Muscle of arm (tissue), 12 donors: ENCODE data around the gene HLCS. TPM values are rescaled to one million over a fixed set of nuclear protein-coding genes. Genes with fewer than 3 reads are reported as not detected.

Experiments used
- DNase-seq: peaks from one replicate; pipeline ENCODE4 v3.0.0-alpha.2; 2013
- polyA plus RNA-seq, 12 donors: library from polyadenylated mRNA; unstranded; fragments of 120-200 nt; gene quantifications; one replicate each; pipeline ENCODE4 v1.2.1, GENCODE V29; 2013; ENCODE audit not compliant: insufficient read length in 12 of 12

Gene HLCS
- polyA plus RNA-seq, 12 donors: 6.7 to 15.3 (median 13.1) TPM; not detected in 1

DNA sequence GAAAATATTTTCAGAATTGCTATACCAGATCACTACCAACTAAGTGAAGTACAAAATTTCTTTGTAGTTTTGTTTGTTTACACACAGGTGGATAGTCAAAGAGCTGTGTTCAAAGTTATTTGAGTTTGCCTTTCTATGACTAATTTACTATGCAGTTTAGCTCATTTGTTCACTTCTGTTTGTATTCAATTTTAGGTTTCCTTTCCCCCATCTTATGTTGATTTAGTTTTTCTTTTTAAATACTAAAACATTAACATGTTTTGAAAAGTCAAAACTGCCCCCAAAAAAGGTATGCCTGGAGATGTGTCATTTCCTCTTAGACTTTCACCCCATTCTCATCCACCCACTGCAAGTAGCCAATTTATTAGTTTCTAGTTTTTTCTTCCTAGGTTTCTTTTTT, 21.4 kb upstream of the HLCS start:
- DNase-seq: no peak

- DNase-seq: no peak
Observed at GRCh38 chr21:36985751-36986594, 19.5 kb upstream of the HLCS start.

DNA sequence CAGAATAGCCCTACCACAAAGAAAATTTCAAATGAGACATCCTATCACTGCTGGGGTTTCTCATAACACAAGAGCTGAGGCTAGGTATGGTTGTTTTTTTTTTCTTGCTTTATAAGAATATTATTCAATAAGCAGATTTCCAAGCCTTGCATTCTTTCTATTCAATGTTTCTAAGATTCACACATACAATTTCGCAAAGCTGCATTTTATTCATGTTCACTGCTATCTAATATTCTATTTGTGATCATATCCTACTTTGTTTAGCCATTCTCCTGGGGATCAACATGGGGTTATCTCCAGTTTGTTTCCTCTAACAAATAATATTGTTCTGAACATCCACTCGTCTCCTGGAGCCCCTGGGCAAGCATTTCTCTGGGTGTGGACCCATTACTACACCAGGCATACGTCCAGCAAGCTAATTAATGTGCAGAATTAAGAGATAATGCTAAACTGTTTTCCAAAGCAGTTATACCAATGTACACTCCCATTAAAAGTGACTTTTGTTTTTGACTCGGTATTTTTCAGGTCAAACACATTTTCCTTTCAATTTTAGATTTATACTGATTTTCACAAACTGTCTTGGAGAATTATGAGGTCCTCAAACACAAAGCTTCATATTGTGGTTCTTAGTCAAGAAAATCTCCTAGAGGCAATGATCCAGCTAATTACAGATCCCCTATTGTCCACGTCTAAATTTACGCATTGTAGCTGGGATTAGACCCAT, 15.7 kb upstream of the HLCS start:
- no peak for DNase-seq

DNA sequence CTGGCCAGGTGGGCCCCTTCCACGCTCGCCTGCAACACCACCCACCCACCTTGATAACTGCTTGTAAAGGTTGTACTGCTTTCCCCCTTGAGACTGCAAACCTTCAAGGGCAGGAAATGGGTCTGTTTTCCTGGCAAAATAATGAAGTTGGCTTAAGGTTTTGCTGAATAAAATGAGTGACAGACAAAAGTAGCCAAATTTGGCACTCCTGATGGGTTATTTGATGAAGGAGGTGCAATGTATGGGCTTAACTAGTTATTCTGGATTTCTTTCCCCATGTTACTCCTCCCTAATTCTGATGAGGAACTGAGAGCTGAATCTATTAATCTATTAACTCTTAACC, 14.6 kb upstream of the HLCS start:
- DNase-seq: no peak

DNA sequence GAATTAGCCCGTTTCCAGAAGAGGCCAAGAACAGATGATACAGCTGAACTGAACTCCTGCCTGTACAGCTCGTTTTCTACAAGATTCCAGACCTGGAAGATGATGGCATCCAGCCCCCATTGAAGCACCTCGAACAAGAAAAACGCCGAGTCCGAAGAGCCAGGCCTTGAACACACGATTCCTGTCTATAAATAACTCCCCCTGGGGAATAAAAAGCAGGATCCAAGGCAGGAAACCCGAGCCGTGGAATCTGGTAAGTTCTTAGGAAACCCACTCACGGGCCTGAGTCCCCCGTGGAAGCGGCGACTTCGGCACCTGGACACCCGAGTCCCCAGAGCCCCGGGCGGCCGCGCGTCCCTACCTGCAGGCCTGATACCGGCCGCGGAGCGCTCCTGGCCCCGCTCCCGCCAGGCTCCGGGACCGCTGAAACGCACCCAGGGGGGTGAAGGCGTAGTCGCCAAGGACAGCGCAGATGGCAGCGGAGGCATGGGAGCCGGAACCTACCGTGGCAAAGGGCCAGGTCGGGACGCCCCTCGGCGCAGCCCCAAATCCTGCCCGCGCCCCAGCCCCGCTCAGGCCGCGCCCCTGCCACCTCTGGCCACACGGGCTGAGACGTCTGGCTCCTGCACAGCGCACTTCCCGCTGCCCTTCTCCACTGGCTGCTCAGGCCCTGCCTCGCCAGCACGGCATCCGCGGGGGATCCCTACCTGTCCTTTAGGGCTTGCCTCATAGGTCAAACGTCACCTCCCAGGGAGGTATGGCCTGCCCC, 14.0 kb upstream of the HLCS start:
- no peak for DNase-seq

- peak; percentile 73 for DNase-seq
Observed at GRCh38 chr21:36976882-36977651, 10.6 kb upstream of the HLCS start.

- DNase-seq: no peak
Observed at GRCh38 chr21:36976228-36976861, 9.9 kb upstream of the HLCS start.

- no peak for DNase-seq
Observed at GRCh38 chr21:36974851-36975192, 8.4 kb upstream of the HLCS start.

DNA sequence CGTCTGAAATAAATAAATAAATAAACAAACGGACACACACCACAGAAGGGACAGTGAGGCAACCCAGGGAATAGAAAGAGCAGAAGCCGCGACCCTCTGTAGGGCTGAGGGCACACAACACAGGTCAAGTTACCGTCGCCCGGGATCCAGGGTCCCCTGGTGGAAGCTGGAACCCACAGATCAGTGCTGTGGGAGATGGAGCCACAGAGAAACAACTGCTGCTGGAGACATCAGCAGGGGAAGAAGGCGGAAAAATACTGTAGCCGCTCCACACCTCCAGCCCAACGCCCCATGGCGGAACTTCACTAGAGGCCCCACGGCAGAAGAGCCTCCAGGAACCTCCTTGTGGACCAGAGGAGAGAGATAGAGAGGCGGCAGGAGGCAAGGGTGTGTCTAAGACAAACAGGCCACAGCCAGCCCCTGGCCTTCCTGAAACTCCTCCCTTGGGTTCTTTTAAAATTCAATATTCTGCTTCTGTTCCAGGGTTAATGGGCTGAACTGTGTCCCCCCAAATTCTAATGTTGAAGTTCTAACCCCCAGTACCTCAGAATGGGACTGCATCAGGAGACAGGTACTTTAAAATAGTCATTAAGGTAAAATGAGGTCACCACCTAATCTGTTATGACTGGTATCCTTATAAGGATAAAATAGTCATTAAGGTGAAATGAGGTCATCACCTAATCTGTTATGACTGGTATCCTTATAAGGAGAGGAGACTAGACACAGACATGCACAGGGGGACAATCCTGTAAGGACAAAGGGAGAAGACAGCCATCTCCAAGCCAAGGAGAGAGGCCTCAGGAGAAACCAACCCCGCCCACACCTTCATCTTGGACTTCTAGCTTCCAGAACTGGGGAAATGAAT, 7.7 kb upstream of the HLCS start:
- DNase-seq: no peak

GRCh38 chr21:36968976-36969375, 2.5 kb upstream of the HLCS start:
- DNase-seq: no peak

- DNase-seq: no peak
Observed at GRCh38 chr21:36968414-36968813, 1.9 kb upstream of the HLCS start.

DNA sequence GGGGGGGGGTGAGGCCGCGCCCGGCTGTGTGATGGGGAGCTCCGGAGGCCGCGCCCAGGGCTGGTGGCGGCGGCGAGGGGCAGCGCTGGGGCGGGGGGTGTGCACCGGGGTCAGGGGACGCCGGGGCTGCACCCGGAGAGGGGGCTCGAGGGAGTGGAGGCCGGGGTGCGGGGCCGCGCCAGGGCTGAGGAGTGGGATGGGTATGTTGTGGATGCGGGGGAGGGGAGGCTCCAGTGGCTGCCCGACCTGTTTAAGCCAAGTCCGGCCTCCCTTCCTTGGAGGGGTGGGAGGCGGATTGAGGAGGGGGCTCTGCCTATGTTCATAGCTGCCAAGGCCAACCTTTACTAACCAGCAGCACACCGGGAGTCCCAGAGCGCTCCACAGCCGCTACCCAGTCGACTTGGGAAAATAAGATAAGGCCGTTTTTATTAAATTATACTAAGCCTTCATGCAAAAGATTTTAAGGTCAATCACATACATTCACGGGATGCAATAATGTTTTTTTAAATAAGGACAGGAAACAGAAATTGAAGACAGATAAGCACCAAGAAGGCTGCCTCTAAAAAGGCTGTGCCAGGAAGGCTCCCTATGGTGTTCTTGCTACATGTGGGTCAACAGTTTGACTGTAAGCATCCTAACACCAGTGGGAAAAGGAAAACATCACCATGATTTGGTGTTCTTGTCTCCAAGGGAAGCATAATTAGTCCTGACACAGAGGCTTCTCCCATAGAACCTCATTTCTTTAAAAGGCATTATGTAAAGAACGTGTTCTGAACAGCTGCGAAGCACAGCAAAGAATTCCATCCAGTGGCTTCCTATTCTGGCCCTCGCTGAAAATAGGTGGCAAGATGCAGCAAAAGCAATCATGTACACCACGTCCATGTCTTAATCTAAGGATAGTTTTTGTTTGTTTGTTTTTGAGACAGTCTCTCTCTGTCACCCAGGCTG, 626 bp upstream of the HLCS start:
- DNase-seq: no peak

DNA sequence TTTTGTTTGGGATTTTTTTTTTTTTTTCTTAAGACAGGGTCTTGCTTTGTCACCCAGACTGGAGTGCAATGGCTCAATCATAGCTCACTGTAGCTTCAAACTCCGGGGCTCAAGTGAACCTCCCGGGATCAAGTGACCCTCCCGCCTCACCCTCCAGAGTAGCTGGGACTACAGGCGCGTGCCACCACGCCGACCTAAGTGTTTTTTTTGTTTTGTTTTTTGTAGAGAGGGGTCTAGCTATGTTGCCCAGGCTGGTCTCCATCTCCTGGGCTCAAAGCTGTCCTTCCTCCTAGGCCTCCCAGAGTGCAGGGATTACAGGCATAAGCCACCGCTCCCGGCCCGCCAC, 776 bp downstream of the HLCS start:
- no peak for DNase-seq

- DNase-seq: no peak
Observed at GRCh38 chr21:36964827-36965719, 1.4 kb downstream of the HLCS start.

- no peak for DNase-seq
Observed at GRCh38 chr21:36964398-36964797, 2.1 kb downstream of the HLCS start.

GRCh38 chr21:36962098-36962780, 4.2 kb downstream of the HLCS start:
- DNase-seq: no peak

- DNase-seq: no peak
Observed at GRCh38 chr21:36960676-36961284, 5.7 kb downstream of the HLCS start.
